OCI-LY3 (cell line): Measurements from ENCODE around the gene ATP7A.
A peak's percentile ranks its signal among the peaks of the same experiment; 100 is the strongest.

Experiments used
- EZH2phosphoT487 ChIP-seq: fragments of 200-600 bp; shearing (Covaris generic); IDR thresholded peaks from 2 replicates; pipeline ENCODE4 v1.6.1; 2018; ENCODE audit warnings: antibody characterized with exemption, mixed run types, low read depth
- TF ChIP-seq, protein P1 (sequence below): fragments of 200-600, 300-600 bp; sonication (generic); IDR thresholded peaks from 2 replicates; pipeline ENCODE4 v1.5.1; 2014; ENCODE audit warnings: antibody characterized with exemption, low read length, low read depth

DNA sequence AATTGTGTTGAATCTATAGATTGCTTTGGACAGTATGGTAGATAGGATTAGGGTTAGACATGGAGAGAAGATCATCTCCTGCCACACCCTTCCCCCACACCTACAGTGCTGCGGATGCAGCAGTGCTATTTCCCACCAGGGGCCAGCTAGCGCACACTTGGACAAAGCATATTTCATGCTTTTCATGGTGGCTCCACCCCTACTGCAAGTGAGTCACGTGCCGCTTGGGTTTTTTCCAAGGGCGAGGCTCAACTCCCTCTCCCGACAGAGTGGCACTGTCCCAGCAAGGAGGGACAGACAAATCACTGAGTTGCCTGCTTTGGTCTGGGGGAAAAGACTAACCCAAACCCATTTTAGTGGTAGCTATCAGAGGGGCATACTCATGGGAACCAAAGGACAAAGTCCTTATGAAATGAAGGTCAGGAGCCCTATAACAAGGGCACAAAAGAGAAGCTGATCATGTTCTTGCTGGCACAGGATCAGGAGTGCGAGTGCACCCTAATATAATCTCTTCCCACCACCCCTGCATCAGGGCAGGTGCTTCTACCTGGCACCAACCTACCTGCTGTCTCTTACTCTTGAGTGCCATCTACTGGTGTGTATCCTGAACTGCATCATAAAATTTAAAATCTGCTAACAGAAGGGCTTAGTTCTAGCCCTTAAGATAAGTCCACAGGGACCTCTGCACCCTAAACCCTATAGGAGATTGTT, 114.0 kb downstream of the ATP7A start:
- TF ChIP-seq, protein P1, sequence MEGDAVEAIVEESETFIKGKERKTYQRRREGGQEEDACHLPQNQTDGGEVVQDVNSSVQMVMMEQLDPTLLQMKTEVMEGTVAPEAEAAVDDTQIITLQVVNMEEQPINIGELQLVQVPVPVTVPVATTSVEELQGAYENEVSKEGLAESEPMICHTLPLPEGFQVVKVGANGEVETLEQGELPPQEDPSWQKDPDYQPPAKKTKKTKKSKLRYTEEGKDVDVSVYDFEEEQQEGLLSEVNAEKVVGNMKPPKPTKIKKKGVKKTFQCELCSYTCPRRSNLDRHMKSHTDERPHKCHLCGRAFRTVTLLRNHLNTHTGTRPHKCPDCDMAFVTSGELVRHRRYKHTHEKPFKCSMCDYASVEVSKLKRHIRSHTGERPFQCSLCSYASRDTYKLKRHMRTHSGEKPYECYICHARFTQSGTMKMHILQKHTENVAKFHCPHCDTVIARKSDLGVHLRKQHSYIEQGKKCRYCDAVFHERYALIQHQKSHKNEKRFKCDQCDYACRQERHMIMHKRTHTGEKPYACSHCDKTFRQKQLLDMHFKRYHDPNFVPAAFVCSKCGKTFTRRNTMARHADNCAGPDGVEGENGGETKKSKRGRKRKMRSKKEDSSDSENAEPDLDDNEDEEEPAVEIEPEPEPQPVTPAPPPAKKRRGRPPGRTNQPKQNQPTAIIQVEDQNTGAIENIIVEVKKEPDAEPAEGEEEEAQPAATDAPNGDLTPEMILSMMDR: peak; percentile 80
- no peak for TF ChIP-seq EZH2phosphoT487
